GM19193 (cell line): ENCODE results near the gene TACC2.

Experiments used
- POLR2A ChIP-seq: IDR thresholded peaks from 4 replicates; pipeline ENCODE4 v1.6.1; 2011; ENCODE audit not compliant: insufficient read depth, insufficient read length; ENCODE audit errors: extremely low read depth

Gene TACC2

GRCh38 chr10:122279725-122280141 is 290.8 kb downstream of the TACC2 start:
- no peak for TF ChIP-seq POLR2A

GRCh38 chr10:122280156-122280555 is 291.2 kb downstream of the TACC2 start:
- TF ChIP-seq POLR2A: no peak

- no peak for TF ChIP-seq POLR2A
Observed at GRCh38 chr10:122281018-122281626, 292.2 kb downstream of the TACC2 start.

GRCh38 chr10:122281751-122282150 is 292.8 kb downstream of the TACC2 start:
- no peak for TF ChIP-seq POLR2A

- TF ChIP-seq POLR2A: no peak
Observed at GRCh38 chr10:122282253-122282671, 293.3 kb downstream of the TACC2 start.

GRCh38 chr10:122282909-122283308 is 293.9 kb downstream of the TACC2 start:
- no peak for TF ChIP-seq POLR2A

- TF ChIP-seq POLR2A: no peak
Observed at GRCh38 chr10:122285506-122286444, 296.8 kb downstream of the TACC2 start.

- no peak for TF ChIP-seq POLR2A
Observed at GRCh38 chr10:122286867-122287266, 297.9 kb downstream of the TACC2 start.

- no peak for TF ChIP-seq POLR2A
Observed at GRCh38 chr10:122287570-122287969, 298.6 kb downstream of the TACC2 start.

- TF ChIP-seq POLR2A: no peak
Observed at GRCh38 chr10:122288262-122288661, 299.3 kb downstream of the TACC2 start.

- no peak for TF ChIP-seq POLR2A
Observed at GRCh38 chr10:122288917-122289316, 300.0 kb downstream of the TACC2 start.

- no peak for TF ChIP-seq POLR2A
Observed at GRCh38 chr10:122290334-122290733, 301.4 kb downstream of the TACC2 start.

GRCh38 chr10:122290833-122291532 is 302.0 kb downstream of the TACC2 start:
- no peak for TF ChIP-seq POLR2A

GRCh38 chr10:122291739-122292138 is 302.8 kb downstream of the TACC2 start:
- TF ChIP-seq POLR2A: no peak

- TF ChIP-seq POLR2A: no peak
Observed at GRCh38 chr10:122292376-122292775, 303.4 kb downstream of the TACC2 start.
